NT2/D1 (cell line): ENCODE measurements around the gene RGS19.

ENCODE experiments used
- SUZ12 ChIP-seq: IDR thresholded peaks from 2 replicates; pipeline ENCODE4 v1.6.1; 2011; ENCODE audit not compliant: insufficient read length, insufficient read depth; ENCODE audit errors: extremely low read depth
- YY1 ChIP-seq: IDR thresholded peaks from 2 replicates; pipeline ENCODE4 v1.6.1; 2011; ENCODE audit not compliant: insufficient read length, insufficient read depth
- ZNF274 ChIP-seq: IDR thresholded peaks from 2 replicates; pipeline ENCODE4 v1.6.1; 2011; ENCODE audit warnings: mild to moderate bottlenecking, low read depth, low read length

GRCh38 chr20:64048402-64049044 is 30.8 kb downstream of the RGS19 start:
- TF ChIP-seq SUZ12: no peak
- no peak for TF ChIP-seq ZNF274
- TF ChIP-seq YY1: no peak
